GM19351 (cell line): Measurements from ENCODE around the gene LMLN.
"Not testable (repeated sequence)": the region's sequence is repeated elsewhere in the genome, so short reads cannot be mapped to it uniquely, and the experiment has no call there.

Experiments used
- ATAC-seq: cut with Tn5 transposase; IDR thresholded peaks from one replicate; pipeline ENCODE4 v1.9.1; 2021; ENCODE audit warnings: mild to moderate bottlenecking, moderate library complexity; ENCODE audit not compliant: unreplicated experiment

Gene LMLN

DNA sequence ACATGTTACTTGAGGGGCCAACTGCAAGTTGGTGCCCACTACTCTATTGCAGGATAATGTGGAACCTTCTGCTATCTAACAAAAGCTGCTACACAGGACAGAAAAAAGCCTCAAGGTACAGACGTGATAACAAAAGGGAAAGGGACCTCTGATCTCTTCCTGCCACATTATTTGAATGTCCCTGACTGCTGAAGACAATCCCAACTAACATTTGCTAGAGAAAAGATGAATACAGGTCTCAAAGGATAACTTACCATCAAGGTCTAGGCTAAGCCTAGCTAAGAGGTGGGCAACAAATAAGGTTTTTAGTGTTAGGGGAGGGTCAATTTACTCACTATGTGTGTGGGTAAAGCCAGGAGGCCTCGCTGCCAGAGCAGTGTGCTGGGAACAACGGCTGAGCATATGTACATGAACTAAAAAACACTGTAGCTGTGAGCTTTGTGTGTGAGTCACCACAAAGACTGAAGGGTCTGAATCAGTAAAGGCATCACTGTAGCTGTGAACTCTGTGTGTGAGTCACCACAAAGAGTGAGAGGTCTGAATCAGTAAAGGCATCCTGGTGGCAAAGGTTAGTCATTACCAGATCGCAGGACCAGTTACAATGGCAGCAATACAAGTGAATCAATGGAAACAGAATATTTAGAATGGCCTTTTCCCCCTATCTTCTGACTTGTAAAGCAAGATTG, 111.7 kb downstream of the LMLN start:
- ATAC-seq, result peak; percentile 99

- ATAC-seq, result no peak
Measured at GRCh38 chr3:198076722-198077308, 116.8 kb downstream of the LMLN start.

DNA sequence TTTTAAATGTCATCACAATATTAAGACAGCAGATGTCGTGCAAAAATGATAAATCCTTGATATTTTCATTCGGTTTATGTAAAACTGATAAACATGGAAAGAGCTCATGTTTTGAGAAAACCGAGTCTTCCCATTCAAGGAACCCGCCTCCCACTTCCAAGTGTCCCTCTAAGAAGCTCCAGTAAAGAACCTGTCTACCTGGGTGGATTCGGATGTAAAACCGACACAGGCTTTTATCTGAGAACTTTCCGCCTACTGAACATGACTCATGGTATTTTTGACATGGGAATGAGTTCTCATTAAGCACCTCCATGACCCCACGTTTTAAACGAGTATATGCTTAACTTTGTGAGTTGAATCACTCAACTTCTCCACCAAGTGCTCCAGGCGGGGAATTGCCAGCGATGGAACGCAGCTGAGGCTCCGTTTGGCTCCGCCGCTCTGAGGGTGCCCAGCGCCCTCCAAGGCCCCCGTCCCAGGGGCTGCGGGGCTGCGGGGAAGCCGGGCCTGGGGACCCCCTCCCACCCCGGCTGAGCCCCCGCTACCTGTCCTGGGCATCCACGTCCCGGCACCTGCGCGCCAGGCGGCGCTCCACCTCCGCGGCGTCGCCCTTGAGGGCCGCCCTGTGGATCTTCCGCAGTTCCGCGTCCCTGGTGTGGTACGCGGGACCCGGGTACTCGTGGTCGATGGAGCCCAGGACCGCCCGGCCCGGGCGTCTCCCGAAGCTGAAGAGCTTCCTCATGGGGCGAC, 119.9 kb downstream of the LMLN start:
- peak; percentile 25 for ATAC-seq

DNA sequence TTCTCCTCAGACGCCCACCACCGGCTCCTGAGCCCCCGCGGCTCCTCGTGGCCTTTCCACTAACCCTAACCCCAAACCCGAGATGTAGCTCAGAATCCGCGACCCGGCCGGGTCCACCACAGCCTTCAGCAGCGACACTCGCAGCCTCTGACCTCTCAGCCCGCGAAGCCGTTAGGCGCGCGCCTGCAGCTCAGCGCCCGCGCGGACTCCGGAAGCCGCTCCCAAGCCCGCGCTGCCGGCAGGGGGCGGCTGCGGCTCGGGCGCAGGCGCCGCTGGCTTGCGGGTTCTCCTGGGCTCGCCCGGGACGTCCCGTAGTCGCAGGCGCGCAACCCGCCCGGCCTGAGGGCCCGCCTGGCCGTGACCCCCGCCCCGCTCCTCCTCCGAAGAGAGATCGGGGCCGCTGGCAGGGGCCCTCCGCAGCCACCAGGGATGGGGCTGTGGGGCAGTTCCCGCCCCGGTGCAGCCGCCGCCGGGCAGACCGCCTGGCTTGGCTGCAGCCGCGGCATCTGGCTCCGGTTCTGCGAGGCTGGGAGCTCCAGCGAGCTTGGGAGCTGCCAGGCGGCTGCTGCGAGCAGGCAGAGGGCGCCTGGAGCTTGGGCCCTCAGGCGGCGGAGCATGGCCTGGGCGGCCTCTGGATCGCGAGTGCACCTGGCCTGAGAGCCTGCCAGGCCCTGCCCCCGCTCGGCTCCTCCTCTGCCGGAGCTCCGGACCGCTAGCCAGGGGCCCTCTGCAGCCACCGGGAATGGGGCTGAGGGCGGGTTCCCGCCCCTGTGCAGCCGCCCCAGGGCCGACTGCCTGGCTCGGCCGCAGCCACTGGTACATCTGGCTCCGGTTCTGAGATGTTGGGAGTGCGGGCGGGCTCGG, 120.7 kb downstream of the LMLN start:
- ATAC-seq, result peak; percentile 90

DNA sequence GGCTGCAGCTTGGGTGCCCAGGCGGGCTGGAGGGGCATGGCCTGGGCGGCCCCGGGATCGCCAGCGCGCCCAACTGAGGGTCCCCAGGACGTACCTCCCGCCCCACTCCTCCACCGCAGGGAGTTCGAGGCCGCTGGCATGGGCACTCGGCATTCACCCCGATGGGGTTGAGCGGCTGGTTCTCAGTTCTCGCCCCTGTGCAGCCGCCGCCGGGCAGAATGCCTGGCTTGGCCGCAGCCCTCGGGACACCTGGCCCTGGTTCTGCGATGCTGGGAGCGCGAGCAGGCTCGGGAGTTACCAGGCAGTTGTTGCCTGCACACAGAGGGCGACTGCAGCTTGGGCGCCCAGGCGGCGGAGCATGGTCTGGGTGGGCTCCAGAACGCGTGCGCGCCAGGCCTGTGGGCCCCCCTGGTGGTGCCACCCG, 121.4 kb downstream of the LMLN start:
- ATAC-seq, result no peak

DNA sequence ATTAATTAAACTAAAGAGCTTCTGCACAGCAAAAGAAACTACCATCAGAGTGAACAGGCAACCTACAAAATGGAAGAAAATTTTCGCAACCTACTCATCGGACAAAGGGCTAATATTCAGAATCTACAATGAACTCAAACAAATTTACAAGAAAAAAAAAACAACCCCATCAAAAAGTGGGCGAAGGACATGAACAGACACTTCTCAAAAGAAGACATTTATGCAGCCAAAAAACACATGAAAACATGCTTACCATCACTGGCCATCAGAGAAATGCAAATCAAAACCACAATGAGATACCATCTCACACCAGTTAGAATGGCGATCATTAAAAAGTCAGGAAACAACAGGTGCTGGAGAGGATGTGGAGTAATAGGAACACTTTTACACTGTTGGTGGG, 122.2 kb downstream of the LMLN start:
- ATAC-seq, result not testable (repeated sequence)

DNA sequence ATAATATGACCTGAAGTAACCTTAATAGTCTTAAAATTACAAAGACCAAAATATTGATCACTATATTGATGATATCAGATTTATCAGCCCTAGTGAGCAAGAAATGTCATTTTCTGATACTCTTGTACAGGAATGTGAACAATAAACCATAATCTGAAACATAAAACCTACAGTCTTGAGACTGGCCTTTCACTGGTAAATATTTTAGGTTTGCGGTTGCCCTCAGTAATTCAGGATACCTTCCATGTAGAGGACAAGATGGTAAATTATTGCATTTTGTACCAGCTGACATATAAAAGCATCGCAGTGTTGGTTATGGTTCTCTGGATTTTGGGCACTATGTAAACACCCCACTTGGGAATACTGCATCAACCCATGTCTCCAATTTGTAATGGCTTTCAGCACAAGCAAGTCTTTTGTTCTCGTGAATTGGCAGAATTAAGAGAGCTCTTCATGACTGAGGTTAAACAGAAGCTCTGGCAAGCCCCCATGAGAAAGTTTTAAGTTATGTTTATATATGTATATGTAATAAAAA, 128.5 kb downstream of the LMLN start:
- no peak for ATAC-seq

DNA sequence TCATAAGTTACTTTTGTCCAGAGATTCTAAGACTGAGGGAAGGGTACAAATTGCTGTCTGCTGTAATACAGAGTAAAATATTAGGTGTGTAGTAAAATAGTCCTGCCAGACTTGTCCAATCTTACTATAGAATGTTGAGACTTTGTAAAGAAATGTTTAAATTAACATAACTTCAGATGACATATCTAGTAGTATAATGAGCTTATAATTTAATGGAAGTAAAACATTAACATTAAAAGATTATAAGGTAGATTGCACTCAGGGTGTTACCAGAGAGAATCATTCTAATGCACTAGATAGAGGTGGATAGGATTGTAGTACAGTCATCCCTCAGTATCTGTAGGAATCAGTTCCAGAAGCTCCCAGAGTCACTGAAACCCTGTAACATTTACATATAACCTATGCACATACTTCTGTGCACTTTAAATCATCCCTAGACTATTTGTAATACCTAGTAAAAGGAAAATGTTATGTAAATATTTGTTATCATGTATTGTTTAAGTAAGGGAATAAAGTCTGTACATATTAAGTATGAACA, 130.8 kb downstream of the LMLN start:
- no peak for ATAC-seq

DNA sequence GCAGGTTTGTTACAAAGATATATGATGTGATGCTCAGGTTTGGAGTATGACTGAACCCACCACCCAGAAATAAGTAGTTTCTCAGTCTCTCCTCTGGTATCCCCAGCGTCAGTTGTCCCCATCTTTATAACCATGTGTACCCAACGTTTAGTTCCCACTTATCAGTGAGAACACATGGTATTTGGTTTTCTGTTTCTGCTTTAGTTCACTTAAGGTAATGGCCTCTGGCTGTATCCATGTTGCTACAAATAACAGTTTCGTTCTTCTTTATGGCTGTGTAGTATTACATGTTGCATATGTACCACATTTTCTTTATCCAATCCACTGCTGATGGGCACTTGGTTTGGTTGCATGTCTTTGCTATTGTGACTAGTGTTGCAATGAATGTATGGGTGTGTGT, 132.3 kb downstream of the LMLN start:
- ATAC-seq, result no peak

DNA sequence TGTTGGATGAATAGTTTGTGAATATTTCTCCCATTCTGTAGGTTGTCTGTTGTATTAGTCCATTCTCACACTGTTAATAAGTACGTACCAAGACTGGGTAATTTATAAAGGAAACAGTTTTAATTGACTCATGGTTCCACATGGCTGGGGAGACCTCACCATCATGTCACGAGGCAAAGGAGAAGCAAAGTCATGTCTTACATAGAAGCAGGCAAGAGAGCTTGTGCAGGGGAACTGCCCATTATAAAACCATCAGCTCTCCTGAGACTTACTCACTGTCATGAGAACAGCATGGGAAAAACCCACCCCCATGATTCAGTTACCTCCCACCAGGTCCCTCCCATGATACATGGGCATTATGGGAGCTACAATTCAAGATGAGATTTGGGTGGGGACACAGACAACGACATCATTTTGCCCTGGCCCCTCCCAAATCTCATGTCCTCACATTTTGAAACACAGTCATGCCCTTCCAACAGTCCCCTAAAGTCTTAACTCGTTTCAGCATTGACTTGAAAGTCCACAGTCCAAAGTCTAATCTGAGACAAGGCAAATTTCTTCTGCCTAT, 133.2 kb downstream of the LMLN start:
- ATAC-seq, result no peak
